ENCODE results near the gene CECR2.

The CECR2 gene

DNA sequence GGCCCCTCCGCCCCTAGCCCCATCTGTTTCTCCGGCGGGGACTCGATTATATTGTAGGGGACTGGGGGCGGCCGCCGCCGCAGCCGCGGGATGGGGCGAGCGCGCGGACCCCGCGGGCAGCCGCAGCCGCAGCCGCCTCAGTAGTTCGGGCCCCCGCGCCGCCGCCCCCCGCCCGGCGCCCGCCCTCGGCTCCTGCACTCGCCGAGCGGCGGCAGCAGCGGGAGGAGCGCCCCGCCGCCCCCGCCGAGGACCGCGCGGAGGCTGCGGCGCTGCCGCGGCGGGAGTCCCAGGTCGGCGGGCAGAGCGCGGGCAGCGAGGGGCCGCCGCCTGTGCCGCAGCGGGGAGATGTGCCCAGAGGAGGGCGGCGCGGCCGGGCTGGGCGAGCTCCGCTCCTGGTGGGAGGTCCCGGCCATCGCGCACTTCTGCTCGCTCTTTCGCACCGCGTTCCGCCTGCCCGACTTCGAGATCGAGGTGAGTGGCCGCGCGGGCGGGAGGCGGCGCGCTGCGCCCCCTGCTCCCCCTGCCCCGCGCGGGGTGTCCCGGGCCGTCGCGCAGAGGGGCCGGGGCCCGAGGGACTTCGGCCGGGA lies at the start of gene CECR2:
TSS of gene CECR2 (plus strand) at position 22 of the 587 bp plus-strand sequence. CDS start at position 346, 324 bp downstream.
- DNase-seq: peak; percentile 80

- peak; percentile 86 for DNase-seq
These were observed 49.7 kb upstream of the CECR2 start for GRCh38 chr22:17319546-17319945.

GRCh38 chr22:17322511-17322910 lies 46.7 kb upstream of the CECR2 start:
- no peak for DNase-seq

GRCh38 chr22:17331690-17332089 lies 37.6 kb upstream of the CECR2 start:
- no peak for DNase-seq

- DNase-seq: no peak
These were observed 37.0 kb upstream of the CECR2 start for GRCh38 chr22:17332109-17332800.

DNA sequence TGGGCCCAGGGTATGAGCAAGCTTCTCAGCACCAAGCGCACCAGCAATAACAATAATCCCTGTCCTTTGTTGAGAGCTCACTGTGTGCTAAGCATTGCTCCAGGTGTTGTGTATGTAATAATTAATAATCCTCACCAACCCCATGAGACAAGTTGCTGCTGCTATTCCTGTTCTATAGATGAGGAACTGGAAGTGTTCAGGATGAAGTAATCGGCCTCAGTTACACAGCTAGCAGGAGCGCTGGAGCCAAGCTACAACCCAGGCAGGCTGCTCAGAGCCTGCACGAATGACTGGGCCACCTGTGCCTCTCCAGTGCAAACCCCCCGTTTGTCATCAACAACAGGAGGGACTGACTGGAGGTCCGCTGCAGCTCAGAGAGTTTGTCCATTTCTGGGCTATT lies 35.2 kb upstream of the CECR2 start:
- no peak for DNase-seq

DNA sequence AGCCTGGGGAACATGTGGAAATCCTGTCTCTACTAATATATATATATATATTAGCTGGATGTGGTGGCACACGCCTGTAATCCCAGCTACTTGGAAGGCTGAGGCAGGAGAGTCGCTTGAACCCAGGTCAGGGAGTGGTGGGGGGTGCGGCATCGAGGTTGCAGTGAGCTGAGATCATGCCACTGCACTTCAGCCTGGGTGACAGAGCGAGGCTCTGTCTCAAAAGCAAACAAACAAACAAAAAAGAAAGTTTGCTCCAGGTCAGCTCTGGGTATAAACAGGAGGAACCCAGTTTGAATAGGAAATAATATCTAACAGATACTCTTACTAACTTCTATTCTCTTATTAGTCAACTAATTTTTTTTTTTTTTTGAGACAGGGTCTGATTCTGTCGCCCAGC lies 34.3 kb upstream of the CECR2 start:
- no peak for DNase-seq

DNA sequence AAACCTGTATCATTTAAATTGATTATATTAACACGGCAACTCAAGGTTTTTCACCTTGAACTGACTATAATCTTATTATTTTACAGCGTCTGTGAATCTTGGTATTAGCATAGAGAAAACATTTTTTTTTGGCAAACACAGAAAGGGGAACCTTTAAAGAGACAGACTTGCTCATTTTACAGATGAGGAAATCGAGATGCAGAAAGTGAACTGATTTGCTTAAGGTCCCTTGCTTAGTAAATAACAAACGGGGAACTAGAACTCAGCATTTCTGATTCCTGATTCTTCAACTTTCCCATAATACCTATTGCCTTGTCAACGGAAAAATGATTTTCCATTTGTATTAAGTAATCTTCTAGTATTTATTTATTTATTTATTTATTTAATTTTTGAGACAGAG lies 33.2 kb upstream of the CECR2 start:
- DNase-seq: no peak

DNA sequence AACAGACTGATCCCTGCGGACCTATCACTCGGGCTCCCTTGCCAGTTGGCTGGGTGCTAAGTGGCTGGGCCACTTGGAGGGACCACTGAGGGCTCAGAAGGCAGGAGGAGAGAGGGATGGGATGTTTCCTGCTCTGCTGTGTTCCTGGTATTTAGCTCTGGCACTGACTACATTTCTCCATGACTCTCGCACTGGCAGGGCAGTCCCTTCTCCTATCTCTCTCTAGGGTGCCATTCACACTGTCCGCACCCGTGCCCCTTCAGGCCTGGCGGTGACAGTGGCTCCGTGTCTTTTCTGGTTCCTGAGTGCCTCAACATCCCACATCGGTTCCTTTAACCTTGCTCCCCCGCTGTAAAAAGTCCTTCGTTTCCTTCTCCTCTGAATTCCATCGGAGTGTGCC lies 31.6 kb upstream of the CECR2 start:
- DNase-seq: no peak

- no peak for DNase-seq
These were observed 30.1 kb upstream of the CECR2 start for GRCh38 chr22:17339095-17339693.

DNA sequence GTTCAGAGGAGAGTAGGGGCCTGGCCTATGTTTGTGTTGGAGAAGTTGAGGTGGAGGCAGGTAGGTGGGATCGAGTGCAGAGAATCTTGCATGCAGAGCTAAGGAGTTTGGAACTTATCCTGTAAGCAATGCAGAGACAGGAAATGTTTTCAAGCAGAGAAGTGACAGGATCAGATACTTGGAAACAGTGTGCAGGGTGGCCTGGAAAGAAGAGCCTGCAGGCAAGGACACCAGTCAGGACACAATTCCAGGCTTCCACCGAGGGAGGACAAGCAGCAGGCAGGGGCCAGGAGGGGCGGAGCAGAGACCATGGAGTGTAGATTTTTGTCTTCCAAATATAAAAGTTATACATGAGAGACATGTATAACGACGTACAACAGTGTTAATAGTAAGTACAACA lies 26.9 kb upstream of the CECR2 start:
- DNase-seq: no peak

DNA sequence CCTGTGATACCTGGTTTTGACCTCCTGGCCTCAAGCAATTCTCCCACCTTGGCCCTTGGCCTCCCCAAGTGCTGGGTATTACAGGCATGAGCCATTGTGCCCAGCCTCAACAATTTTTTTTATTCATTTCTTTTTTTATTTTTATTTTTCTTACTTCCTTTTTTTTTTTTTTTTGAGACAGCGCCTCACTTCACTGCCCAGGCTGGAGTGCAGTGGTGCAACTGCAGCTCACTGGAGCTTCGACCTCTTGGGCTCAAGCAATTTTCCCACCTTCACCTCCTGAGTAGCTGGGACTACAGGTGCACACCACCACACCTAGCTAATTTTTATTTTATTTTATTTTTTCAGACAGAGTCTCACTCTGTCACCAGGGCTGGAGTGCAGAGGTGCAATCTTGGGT lies 25.5 kb upstream of the CECR2 start:
- no peak for DNase-seq

DNA sequence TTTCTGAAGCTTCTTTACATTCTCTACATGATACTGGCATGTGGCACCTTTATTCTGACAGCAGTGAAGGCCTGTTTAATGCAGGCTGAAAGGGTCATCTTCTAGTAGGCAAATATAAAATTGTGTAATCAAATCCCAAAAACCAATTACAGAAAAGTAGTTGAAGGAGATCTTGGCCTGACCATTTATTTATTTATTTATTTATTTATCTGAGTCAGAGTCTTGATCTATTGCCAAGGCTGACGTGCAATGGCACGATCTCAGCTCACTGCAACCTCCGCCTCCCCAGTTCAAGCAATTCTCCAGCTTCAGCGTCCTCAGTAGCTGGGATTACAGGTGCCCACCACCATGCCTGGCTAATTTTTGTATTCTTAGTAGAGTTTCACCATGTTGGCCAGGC lies 22.7 kb upstream of the CECR2 start:
- DNase-seq: no peak

GRCh38 chr22:17347724-17348123 lies 21.5 kb upstream of the CECR2 start:
- no peak for DNase-seq

GRCh38 chr22:17348464-17349103 lies 20.7 kb upstream of the CECR2 start:
- no peak for DNase-seq

DNA sequence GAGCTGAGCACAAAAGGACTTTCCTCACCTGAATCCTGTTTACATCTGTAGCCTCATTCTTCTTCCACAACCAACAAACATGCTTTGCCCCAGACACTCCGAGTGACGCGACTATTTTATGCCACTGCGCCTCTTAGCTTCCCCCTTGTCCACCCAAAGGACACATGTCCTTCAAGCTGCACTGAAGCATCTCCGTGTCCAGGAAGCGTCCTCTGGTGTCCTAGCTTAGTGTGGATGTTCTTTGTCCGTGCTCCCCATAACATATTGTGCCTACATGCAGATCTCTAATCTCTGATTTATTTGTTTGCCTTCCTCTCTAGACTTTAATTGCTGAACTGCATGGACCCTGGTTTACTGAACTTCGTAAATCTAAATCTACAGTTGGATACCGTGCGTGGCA lies 20.1 kb upstream of the CECR2 start:
- DNase-seq: no peak

- no peak for DNase-seq
These were observed 19.0 kb upstream of the CECR2 start for GRCh38 chr22:17350292-17350691.

- no peak for DNase-seq
These were observed 16.5 kb upstream of the CECR2 start for GRCh38 chr22:17352798-17353197.

GRCh38 chr22:17357688-17358087 lies 11.6 kb upstream of the CECR2 start:
- no peak for DNase-seq

- DNase-seq: no peak
These were observed 10.8 kb upstream of the CECR2 start for GRCh38 chr22:17358415-17358814.

- no peak for DNase-seq
These were observed 9.8 kb upstream of the CECR2 start for GRCh38 chr22:17359501-17359900.

GRCh38 chr22:17366329-17366728 lies 2.9 kb upstream of the CECR2 start:
- DNase-seq: no peak

DNA sequence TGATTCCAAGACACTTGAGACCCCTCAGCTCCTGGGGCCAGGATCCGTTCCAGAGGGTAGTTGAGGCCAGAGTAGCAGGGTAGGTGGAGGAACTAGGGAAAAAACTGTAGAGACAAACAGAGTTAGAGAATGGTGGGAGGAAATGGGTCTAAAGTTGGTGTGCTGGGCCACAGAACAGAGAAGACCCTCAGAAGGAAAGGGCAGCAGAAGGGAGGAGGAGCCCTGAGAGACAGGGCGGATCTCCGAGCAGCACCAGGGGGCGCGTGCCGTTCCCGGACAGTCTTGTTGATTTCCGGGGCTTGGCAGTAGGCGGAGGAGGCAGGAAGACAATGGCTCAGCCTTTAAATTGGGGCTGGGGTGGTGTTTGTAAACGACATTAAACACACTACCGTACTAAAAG lies 2.4 kb upstream of the CECR2 start:
- peak; percentile 75 for DNase-seq

GRCh38 chr22:17368144-17368543 lies 1.1 kb upstream of the CECR2 start:
- no peak for DNase-seq

Data from eye (tissue), 1 donor.